PFSK-1 (cell line): ENCODE measurements around the gene KPNB1.

Experiments used
- FOXP2 ChIP-seq: optimal IDR thresholded peaks from 2 replicates; pipeline ENCODE3; 2011; ENCODE audit warnings: borderline replicate concordance, control low read depth, inconsistent platforms; ENCODE audit not compliant: insufficient read depth; ENCODE audit errors: extremely low read length, extremely low read depth
- POLR2AphosphoS5 ChIP-seq: IDR thresholded peaks from 2 replicates; pipeline ENCODE4 v1.6.1; 2012; ENCODE audit warnings: low read depth, mild to moderate bottlenecking, control low read depth, low read length, moderate library complexity
- SIN3A ChIP-seq: IDR thresholded peaks from 2 replicates; pipeline ENCODE4 v1.6.1; 2012; ENCODE audit warnings: mild to moderate bottlenecking, low read length, moderate library complexity, borderline replicate concordance; ENCODE audit not compliant: insufficient read depth
- TAF1 ChIP-seq: IDR thresholded peaks from 2 replicates; pipeline ENCODE4 v1.6.1; 2012; ENCODE audit warnings: low read length, control low read depth, borderline replicate concordance; ENCODE audit not compliant: insufficient read depth
- TF ChIP-seq, protein P1 (sequence below), 2 experiments: IDR thresholded peaks; 2 replicates each; pipeline versions ENCODE4 v1.6.1 to v1.8.0; 2011 to 2012; ENCODE audit warnings: low read depth in 2 of 2, low read length in 2 of 2, control low read depth in 1 of 2, inconsistent platforms in 1 of 2, mild to moderate bottlenecking in 1 of 2, moderate library complexity in 1 of 2; ENCODE audit not compliant: insufficient read depth in 1 of 2

Gene KPNB1

GRCh38 chr17:47624727-47625068, 25.0 kb upstream of the KPNB1 start:
- TF ChIP-seq, protein P1, sequence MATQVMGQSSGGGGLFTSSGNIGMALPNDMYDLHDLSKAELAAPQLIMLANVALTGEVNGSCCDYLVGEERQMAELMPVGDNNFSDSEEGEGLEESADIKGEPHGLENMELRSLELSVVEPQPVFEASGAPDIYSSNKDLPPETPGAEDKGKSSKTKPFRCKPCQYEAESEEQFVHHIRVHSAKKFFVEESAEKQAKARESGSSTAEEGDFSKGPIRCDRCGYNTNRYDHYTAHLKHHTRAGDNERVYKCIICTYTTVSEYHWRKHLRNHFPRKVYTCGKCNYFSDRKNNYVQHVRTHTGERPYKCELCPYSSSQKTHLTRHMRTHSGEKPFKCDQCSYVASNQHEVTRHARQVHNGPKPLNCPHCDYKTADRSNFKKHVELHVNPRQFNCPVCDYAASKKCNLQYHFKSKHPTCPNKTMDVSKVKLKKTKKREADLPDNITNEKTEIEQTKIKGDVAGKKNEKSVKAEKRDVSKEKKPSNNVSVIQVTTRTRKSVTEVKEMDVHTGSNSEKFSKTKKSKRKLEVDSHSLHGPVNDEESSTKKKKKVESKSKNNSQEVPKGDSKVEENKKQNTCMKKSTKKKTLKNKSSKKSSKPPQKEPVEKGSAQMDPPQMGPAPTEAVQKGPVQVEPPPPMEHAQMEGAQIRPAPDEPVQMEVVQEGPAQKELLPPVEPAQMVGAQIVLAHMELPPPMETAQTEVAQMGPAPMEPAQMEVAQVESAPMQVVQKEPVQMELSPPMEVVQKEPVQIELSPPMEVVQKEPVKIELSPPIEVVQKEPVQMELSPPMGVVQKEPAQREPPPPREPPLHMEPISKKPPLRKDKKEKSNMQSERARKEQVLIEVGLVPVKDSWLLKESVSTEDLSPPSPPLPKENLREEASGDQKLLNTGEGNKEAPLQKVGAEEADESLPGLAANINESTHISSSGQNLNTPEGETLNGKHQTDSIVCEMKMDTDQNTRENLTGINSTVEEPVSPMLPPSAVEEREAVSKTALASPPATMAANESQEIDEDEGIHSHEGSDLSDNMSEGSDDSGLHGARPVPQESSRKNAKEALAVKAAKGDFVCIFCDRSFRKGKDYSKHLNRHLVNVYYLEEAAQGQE (IDR thresholded peaks at IDR 0.05; ENCODE audit: insufficient read depth in 1 of 2, low read depth in 2 of 2, low read length in 2 of 2) = no peak
- no peak for TF ChIP-seq TAF1
- no peak for TF ChIP-seq FOXP2
- TF ChIP-seq SIN3A = no peak
- no peak for TF ChIP-seq POLR2AphosphoS5

GRCh38 chr17:47628014-47628566, 21.6 kb upstream of the KPNB1 start:
- no peak for TF ChIP-seq FOXP2
- no peak for TF ChIP-seq TAF1
- TF ChIP-seq, protein P1 (IDR thresholded peaks at IDR 0.05; ENCODE audit: insufficient read depth in 1 of 2, low read depth in 2 of 2, low read length in 2 of 2) = no peak

DNA sequence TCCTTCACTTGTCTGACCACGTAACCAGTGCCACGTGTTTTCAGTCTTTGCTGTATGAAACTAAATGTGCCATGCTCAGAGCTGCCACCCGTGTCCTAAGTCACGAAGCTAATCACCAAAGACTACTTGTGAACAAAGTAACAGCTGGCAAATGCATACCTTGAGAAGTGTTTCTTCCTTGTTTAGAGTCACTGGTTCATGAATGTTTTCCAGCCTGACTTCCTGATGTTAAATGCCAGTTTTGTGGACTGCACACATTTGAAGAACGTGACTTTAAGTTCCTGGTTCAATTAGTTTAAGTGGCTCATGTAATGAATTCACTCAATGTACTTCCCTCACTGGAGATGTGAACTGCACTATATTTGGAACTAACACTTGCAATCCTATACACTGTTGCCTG, 19.9 kb upstream of the KPNB1 start:
- TF ChIP-seq, protein P1 (IDR thresholded peaks at IDR 0.05; ENCODE audit: insufficient read depth in 1 of 2, low read depth in 2 of 2, low read length in 2 of 2) = no peak
- TF ChIP-seq TAF1 = no peak
- TF ChIP-seq SIN3A = no peak
- no peak for TF ChIP-seq POLR2AphosphoS5
- no peak for TF ChIP-seq FOXP2

DNA sequence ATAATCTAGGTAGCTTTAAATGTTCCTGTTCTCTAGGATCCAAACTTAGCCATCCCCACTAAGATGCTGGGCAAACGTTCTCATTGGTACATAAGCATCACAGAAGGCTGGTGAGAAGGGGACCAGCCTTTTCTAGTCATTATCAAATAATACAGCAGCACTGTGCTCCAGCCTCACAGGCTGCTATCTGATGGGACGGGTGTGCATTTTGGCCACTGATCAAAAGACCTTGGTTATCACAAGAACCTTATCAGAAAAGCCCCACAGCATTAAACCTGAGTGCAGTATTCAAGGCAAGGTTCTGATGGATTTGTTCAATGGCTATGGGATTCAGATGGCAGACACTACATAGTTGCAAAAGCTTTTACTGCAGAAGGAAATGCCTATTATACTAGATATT, 19.1 kb upstream of the KPNB1 start:
- TF ChIP-seq SIN3A (no peak), TAF1 (no peak), POLR2AphosphoS5 (no peak), FOXP2 (no peak)
- TF ChIP-seq, protein P1 (IDR thresholded peaks at IDR 0.05; ENCODE audit: insufficient read depth in 1 of 2, low read depth in 2 of 2, low read length in 2 of 2) = no peak

- TF ChIP-seq POLR2AphosphoS5 = no peak
- no peak for TF ChIP-seq SIN3A
- TF ChIP-seq FOXP2 = no peak
- TF ChIP-seq TAF1 = no peak
- TF ChIP-seq, protein P1 (IDR thresholded peaks at IDR 0.05; ENCODE audit: insufficient read depth in 1 of 2, low read depth in 2 of 2, low read length in 2 of 2) = no peak
Measured at GRCh38 chr17:47632991-47633390, 16.7 kb upstream of the KPNB1 start.
